ENCODE results near the gene WDFY4.

WDFY4 gene

GRCh38 chr10:48879451-48879850 is 194.8 kb downstream of the WDFY4 start:
- H3K36me3 ChIP-seq (ENCODE audit: low read length) = no peaks in the 10 kb centered on the region
- TF ChIP-seq EZH2phosphoT487 (conservative IDR thresholded peaks at IDR 0.05; ENCODE audit: low read length) (no peak), CTCF (IDR thresholded peaks at IDR 0.05; ENCODE audit: insufficient read depth, low read length, poor library complexity, severe bottlenecking) (no peak)
- no peak overlapping the region for H3K4me3 ChIP-seq (ENCODE audit: insufficient read depth, low read length, poor library complexity, severe bottlenecking)
- H3K9me2 ChIP-seq (replicated peaks; ENCODE audit: insufficient read depth, low read length) = no peaks in the 10 kb centered on the region
- no peak overlapping the region for H3K9ac ChIP-seq (ENCODE audit: low read length)
- H3K79me2 ChIP-seq (ENCODE audit: insufficient read depth, low read length) = no peaks in the 10 kb centered on the region
- no peaks in the 10 kb centered on the region for H3K27me3 ChIP-seq (ENCODE audit: low read length)
- no peak overlapping the region for H3K27ac ChIP-seq (ENCODE audit: low read depth, low read length)
- H3K9me3 ChIP-seq (ENCODE audit: insufficient read depth, low read length) = no peaks in the 10 kb centered on the region
- H2AFZ ChIP-seq (ENCODE audit: low read depth, low read length, severe bottlenecking) = no peak overlapping the region
- no peak overlapping the region for H3K4me2 ChIP-seq (ENCODE audit: low read depth, low read length, poor library complexity, severe bottlenecking)
- no peaks in the 10 kb centered on the region for H3F3A ChIP-seq (ENCODE audit: insufficient read depth)
- H4K20me1 ChIP-seq (ENCODE audit: low read depth, low read length) = no peaks in the 10 kb centered on the region

GRCh38 chr10:48880016-48880705 is 195.5 kb downstream of the WDFY4 start:
- TF ChIP-seq CTCF (IDR thresholded peaks at IDR 0.05; ENCODE audit: insufficient read depth, low read length, poor library complexity, severe bottlenecking) (no peak), EZH2phosphoT487 (conservative IDR thresholded peaks at IDR 0.05; ENCODE audit: low read length) (no peak)
- Histone ChIP-seq H3K79me2 (ENCODE audit: insufficient read depth, low read length) (no peaks in the 10 kb centered on the region), H3K36me3 (ENCODE audit: low read length) (no peaks in the 10 kb centered on the region), H3K4me3 (ENCODE audit: insufficient read depth, low read length, poor library complexity, severe bottlenecking) (no peak overlapping the region), H3K4me2 (ENCODE audit: low read depth, low read length, poor library complexity, severe bottlenecking) (no peak overlapping the region), H3F3A (ENCODE audit: insufficient read depth) (no peaks in the 10 kb centered on the region), H3K9ac (ENCODE audit: low read length) (no peak overlapping the region), H3K27me3 (ENCODE audit: low read length) (no peaks in the 10 kb centered on the region), H4K20me1 (ENCODE audit: low read depth, low read length) (no peaks in the 10 kb centered on the region), H3K27ac (ENCODE audit: low read depth, low read length) (no peak overlapping the region), H3K9me2 (replicated peaks; ENCODE audit: insufficient read depth, low read length) (no peaks in the 10 kb centered on the region), H3K9me3 (ENCODE audit: insufficient read depth, low read length) (no peaks in the 10 kb centered on the region), H2AFZ (ENCODE audit: low read depth, low read length, severe bottlenecking) (no peak overlapping the region)

- Histone ChIP-seq H3K4me3 (ENCODE audit: insufficient read depth, low read length, poor library complexity, severe bottlenecking) (no peak overlapping the region), H4K20me1 (ENCODE audit: low read depth, low read length) (no peaks in the 10 kb centered on the region), H3K36me3 (ENCODE audit: low read length) (no peaks in the 10 kb centered on the region), H3K27me3 (ENCODE audit: low read length) (no peaks in the 10 kb centered on the region), H3K9me2 (replicated peaks; ENCODE audit: insufficient read depth, low read length) (no peaks in the 10 kb centered on the region), H3K27ac (ENCODE audit: low read depth, low read length) (no peak overlapping the region), H3K4me2 (ENCODE audit: low read depth, low read length, poor library complexity, severe bottlenecking) (no peak overlapping the region), H3K9ac (ENCODE audit: low read length) (no peak overlapping the region), H3K9me3 (ENCODE audit: insufficient read depth, low read length) (no peaks in the 10 kb centered on the region), H2AFZ (ENCODE audit: low read depth, low read length, severe bottlenecking) (no peak overlapping the region), H3K79me2 (ENCODE audit: insufficient read depth, low read length) (no peaks in the 10 kb centered on the region), H3F3A (ENCODE audit: insufficient read depth) (no peaks in the 10 kb centered on the region)
- no peak for TF ChIP-seq CTCF (IDR thresholded peaks at IDR 0.05; ENCODE audit: insufficient read depth, low read length, poor library complexity, severe bottlenecking)
- no peak for TF ChIP-seq EZH2phosphoT487 (conservative IDR thresholded peaks at IDR 0.05; ENCODE audit: low read length)
These were observed 197.3 kb downstream of the WDFY4 start for GRCh38 chr10:48881937-48882336.
